BJ (cell line): Measurements from ENCODE around the gene FAM240A. TPM values are rescaled to one million over a fixed set of nuclear protein-coding genes. Genes with fewer than 3 reads are reported as not detected.

ENCODE experiments used
- CTCF ChIA-PET: fragments of 350-600 bp; formaldehyde crosslinking; extraction: SDS; loops from one replicate; lab custom pipeline; 2021; ENCODE audit warnings: antibody characterized with exemption, inconsistent platforms; lab: Yijun Ruan, JAX
- POLR2A ChIA-PET: fragments of 300-600 bp; sonication (Branson Sonifier 250); formaldehyde crosslinking; extraction: SDS; loops from one replicate; lab custom pipeline; 2021; ENCODE audit warnings: antibody characterized with exemption; lab: Charles Lee
- DNase-seq: peaks from one replicate; pipeline ENCODE4 v3.0.0-alpha.2; 2011; ENCODE audit warnings: low read depth
- H3K27me3 ChIP-seq: 2 replicates; pipeline ENCODE4 v1.6.0; 2011; ENCODE audit warnings: low read length; ENCODE audit not compliant: control insufficient read depth, insufficient read depth
- H3K36me3 ChIP-seq: 2 replicates; pipeline ENCODE4 v1.5.1; 2011; ENCODE audit warnings: low read length; ENCODE audit not compliant: control insufficient read depth, insufficient read depth
- H3K4me3 ChIP-seq: 2 replicates; pipeline ENCODE4 v1.5.1; 2011; ENCODE audit warnings: low read depth, mild to moderate bottlenecking, control low read depth, low read length
- CTCF ChIP-seq: IDR thresholded peaks from 2 replicates; pipeline ENCODE4 v1.5.1; 2011; ENCODE audit warnings: low read depth, mild to moderate bottlenecking, control low read depth, inconsistent platforms, low read length, moderate library complexity; ENCODE audit not compliant: insufficient read depth
- polyA plus RNA-seq: library from polyadenylated mRNA; depleted of rRNA; stranded (reverse); fragments of >200 nt; gene quantifications from 2 replicates; pipeline ENCODE4 v1.2.3, GENCODE V29; 2011

The FAM240A gene
- polyA plus RNA-seq, 1 experiment, result not detected

- DNase-seq, result no peak
- TF ChIP-seq CTCF, result no peak
- H3K27me3 ChIP-seq, result no peaks in the 10 kb centered on the region; the same call in 1 of the 2 replicates
- no peak overlapping the region for H3K4me3 ChIP-seq
- H3K36me3 ChIP-seq, result no peaks in the 10 kb centered on the region
- POLR2A ChIA-PET, result no interaction called here
- CTCF ChIA-PET, result no interaction called here
These were observed 37.1 kb downstream of the FAM240A start for GRCh38 chr3:46649436-46649835.

GRCh38 chr3:46651084-46651483 is 38.8 kb downstream of the FAM240A start:
- POLR2A ChIA-PET, result no interaction called here
- H3K27me3 ChIP-seq, result peaks cover 1% of the 10 kb centered on the region; the same call in 1 of the 2 replicates
- no peak for TF ChIP-seq CTCF
- DNase-seq, result no peak
- H3K4me3 ChIP-seq, result no peak overlapping the region
- H3K36me3 ChIP-seq, result no peaks in the 10 kb centered on the region
- CTCF ChIA-PET, result no interaction called here

- POLR2A ChIA-PET, result no interaction called here
- Histone ChIP-seq H3K36me3 (no peaks in the 10 kb centered on the region), H3K27me3 (peaks cover 3% of the 10 kb centered on the region; the same call in 1 of the 2 replicates), H3K4me3 (no peak overlapping the region)
- CTCF ChIA-PET, result no interaction called here
- no peak for TF ChIP-seq CTCF
- no peak for DNase-seq
These were observed 42.9 kb downstream of the FAM240A start for GRCh38 chr3:46655271-46655670.

GRCh38 chr3:46656778-46657556 is 44.6 kb downstream of the FAM240A start:
- ChIA-PET CTCF (interaction anchor here (1.2 to 1.4 kb wide), 2 partner anchors 27 to 169 kb away, joined by 4 to 5 read pairs; no protein-coding TSS in a partner anchor), POLR2A (no interaction called here)
- no peak for DNase-seq
- H3K36me3 ChIP-seq, result no peaks in the 10 kb centered on the region
- no peak for TF ChIP-seq CTCF
- H3K27me3 ChIP-seq, result peaks cover 3% of the 10 kb centered on the region; the same call in 1 of the 2 replicates
- H3K4me3 ChIP-seq, result no peak overlapping the region

GRCh38 chr3:46659285-46659684 is 47.0 kb downstream of the FAM240A start:
- DNase-seq, result no peak
- ChIA-PET POLR2A (no interaction called here), CTCF (interaction anchor here (6.1 kb wide), 1 partner anchor 170 kb away, joined by 24 read pairs; no protein-coding TSS in a partner anchor)

More at GRCh38 chr3:46659285-46659684, 47.0 kb downstream of the FAM240A start:
- TF ChIP-seq CTCF, result no peak
- Histone ChIP-seq H3K4me3 (no peak overlapping the region), H3K36me3 (no peaks in the 10 kb centered on the region), H3K27me3 (peaks cover 3% of the 10 kb centered on the region; the same call in 1 of the 2 replicates)
